NCI-H128 (cell line): Measurements from ENCODE around the gene AFG3L2.

Source experiments
- DNase-seq: peaks from one replicate; lab custom pipeline; 2025; ENCODE audit not compliant: unreplicated experiment; lab: John Stamatoyannopoulos, UW

The AFG3L2 gene

GRCh38 chr18:12326711-12327460, 50.1 kb downstream of the AFG3L2 start:
- no peak for DNase-seq

DNA sequence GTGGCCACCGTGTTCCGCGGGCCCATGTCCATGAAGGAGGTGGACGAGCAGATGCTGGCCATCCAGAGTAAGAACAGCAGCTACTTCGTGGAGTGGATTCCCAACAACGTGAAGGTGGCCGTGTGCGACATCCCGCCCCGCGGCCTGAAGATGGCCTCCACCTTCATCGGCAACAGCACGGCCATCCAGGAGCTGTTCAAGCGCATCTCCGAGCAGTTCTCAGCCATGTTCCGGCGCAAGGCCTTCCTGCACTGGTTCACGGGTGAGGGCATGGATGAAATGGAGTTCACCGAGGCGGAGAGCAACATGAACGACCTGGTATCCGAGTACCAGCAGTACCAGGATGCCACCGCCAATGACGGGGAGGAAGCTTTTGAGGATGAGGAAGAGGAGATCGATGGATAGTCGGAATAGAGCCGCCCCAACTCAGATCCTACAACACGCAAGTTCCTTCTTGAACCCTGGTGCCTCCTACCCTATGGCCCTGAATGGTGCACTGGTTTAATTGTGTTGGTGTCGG, 51.2 kb downstream of the AFG3L2 start:
- no peak for DNase-seq

DNA sequence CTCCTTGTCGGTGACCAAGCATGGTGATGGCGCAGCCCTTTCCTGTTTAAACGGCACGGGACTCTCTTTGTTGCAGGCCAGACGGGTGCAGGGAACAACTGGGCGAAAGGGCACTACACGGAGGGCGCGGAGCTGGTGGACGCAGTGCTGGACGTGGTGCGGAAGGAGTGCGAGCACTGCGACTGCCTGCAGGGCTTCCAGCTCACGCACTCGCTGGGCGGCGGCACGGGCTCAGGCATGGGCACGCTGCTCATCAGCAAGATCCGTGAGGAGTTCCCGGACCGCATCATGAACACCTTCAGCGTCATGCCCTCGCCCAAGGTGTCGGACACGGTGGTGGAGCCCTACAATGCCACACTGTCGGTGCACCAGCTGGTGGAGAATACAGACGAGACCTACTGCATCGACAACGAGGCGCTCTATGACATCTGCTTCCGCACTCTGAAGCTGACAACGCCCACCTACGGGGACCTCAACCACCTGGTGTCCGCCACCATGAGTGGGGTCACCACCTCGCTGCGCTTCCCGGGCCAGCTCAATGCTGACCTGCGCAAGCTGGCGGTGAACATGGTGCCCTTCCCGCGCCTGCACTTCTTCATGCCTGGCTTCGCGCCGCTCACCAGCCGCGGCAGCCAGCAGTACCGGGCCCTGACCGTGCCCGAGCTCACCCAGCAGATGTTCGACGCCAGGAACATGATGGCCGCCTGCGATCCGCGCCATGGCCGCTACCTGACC, 51.9 kb downstream of the AFG3L2 start:
- DNase-seq = no peak

- DNase-seq = no peak
These were observed 55.7 kb downstream of the AFG3L2 start for GRCh38 chr18:12321333-12321732.

DNA sequence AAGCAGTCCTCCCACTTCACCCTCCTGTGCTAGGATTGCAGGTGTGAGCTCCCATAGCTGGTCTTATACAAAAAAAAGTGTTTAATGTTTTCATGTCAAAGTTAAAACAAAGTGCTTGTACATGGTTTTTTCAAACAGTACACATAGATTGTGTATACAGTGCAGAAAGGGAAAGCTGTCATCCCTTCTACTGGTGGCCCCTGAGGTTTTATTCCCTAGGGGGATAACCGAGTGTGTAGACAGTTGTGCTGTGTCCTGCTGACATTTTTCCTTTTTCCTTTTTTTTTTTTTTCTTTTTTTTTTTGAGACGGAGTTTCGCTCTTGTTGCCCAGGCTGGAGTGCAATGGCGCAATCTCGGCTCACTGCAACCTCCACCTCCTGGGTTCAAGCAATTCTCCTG, 58.2 kb downstream of the AFG3L2 start:
- no peak for DNase-seq

DNA sequence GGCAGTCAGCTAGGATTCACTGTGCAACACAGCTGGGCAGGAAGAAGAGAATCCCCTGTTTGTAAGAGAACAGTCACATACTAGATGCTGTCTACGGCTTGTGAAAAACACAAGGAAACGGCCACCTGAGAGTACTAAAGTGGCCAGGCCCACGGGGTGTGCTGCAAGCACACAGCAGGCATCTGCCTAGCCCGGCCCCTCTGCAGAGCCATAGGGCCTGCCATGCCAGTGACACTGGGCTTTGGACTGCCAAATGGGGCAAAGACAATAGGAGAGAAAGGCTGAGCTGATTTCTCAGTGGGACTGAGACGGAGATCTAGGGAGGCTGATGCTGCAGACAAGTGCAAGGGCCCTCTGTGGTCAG, 58.7 kb downstream of the AFG3L2 start:
- DNase-seq = no peak

DNA sequence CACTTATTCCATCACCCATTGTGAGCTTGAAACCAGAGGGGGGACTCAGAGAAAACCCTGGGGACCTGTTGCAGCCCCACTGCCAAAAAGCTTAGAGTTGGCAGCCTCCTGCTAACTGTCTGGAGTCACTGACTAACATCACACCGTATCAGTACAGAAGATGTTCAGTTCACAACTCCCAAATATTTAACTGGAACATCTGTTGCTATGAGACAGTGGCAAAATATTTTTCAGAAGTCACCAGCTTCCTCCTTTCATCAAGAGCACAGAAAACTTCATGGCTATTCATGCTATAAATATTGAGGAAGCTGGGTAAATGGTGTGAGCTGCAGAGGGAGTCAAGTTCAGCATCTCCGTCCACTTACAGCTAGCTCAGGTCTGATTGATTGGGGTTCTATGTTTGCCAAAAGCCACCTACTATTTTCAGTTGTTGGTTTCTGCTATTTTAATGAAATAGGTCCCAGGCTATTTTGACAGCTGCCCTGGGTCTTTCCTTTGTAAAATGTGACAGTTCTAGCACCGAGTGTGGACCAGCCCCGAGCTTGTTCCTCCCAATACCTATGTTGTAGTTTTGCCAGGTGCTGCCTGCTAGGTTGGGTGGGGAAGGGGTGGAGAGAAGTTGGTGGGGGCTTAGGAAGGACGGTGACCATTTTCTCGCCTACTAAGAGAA, 59.2 kb downstream of the AFG3L2 start:
- no peak for DNase-seq

DNA sequence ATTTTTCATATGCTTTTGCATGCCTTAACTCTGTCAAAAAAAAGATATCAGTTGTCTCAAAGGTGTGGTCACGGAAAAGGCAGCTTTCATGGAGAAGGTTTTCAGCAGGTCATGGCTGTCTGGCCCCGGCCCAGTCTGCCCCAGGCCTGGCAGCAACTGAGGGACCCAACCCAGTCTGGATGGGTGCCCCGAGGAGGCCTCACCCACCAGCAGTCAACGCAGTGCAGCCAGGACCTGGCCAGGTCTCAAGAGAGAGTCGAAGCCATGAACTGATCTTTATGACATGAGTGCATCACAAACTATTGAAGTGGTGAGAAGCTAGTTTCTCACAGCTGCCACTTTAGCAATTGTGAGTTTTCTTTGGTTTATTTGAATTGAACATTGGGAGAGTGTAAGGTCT, 61.1 kb downstream of the AFG3L2 start:
- no peak for DNase-seq

GRCh38 chr18:12315490-12315889, 61.5 kb downstream of the AFG3L2 start:
- no peak for DNase-seq

GRCh38 chr18:12314591-12315305, 62.3 kb downstream of the AFG3L2 start:
- no peak for DNase-seq

DNA sequence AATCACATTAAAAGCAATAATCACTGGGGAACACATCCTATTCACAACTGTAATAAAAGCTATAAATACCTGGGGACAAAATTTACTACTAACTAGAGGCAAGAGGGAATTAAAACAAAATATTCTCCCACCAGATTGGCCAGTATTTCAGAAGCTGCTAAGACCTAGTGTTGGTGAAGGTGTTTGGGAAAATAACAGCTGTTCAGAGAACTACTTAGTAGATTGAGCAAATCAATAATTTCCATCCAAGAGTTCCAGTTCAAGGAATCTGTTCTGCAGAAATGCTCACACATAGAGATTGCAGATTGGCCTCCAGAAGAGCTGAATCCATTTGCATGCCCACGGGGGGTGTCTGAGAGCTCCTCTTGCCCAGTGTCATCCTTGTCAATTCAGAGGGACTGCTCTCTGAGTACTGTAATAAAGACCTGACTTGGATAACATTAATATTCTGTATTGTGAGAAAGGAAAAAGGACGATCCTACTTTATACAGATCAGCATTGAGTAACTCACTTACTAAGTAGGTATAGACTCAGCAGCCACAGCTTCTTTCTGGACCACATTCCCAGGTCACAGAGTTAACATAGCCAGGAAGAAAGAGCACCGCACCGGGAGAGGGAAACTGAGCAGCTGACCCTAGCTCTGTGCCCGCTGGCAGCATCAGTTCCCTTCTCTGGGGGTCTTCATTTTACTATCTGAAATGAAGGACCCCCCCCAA, 63.3 kb downstream of the AFG3L2 start:
- no peak for DNase-seq

GRCh38 chr18:12312976-12313375, 64.1 kb downstream of the AFG3L2 start:
- DNase-seq = no peak

DNA sequence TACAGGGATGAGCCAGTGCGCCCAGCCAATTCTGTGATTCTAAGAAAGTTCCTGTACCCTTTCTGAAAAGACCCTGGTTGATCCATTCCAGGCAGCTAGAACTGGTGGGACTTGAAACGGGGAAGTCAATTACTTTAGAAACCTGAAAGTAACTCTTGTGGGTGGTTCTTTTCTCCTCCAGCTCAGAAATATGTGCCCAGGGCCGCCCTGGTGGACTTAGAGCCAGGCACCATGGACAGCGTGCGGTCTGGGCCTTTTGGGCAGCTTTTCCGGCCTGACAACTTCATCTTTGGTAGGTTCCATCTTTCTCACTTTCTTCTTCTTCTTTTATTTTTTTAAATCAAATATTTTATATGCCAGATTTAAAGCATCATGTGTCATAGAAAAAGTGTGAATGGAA, 66.3 kb downstream of the AFG3L2 start:
- no peak for DNase-seq

DNA sequence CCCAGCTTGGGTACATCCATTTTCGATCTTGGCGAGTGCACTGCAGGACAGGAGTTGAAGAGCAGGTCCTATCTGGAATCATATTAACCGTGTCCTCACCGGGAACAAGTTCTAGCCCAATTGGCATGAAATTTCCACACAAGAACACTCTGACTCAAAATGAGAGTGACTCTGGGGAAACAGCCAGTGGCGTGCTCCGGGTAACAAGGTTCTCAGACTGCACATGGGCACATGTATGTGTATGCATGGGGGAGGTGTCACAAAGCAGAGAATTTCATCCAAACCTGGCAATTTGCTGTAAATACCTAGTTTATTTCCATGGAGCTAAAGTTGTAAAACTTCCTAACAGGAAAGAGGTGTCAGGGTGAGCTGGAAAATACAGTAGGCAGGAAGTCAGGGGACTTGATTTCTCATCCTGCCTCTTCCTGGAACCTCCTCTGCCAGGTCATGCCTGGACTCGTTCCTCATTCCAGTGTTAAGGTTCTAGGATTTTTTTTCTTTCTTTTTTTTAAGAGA, 67.3 kb downstream of the AFG3L2 start:
- no peak for DNase-seq

- DNase-seq = no peak
These were observed 68.5 kb downstream of the AFG3L2 start for GRCh38 chr18:12308386-12309100.

- DNase-seq = no peak
These were observed 69.2 kb downstream of the AFG3L2 start, which contains the start of gene TUBB6 for GRCh38 chr18:12307701-12308385. TUBB6 (plus strand) TSS chr18:12308241; CDS start chr18:12308293, 52 bp downstream.

DNA sequence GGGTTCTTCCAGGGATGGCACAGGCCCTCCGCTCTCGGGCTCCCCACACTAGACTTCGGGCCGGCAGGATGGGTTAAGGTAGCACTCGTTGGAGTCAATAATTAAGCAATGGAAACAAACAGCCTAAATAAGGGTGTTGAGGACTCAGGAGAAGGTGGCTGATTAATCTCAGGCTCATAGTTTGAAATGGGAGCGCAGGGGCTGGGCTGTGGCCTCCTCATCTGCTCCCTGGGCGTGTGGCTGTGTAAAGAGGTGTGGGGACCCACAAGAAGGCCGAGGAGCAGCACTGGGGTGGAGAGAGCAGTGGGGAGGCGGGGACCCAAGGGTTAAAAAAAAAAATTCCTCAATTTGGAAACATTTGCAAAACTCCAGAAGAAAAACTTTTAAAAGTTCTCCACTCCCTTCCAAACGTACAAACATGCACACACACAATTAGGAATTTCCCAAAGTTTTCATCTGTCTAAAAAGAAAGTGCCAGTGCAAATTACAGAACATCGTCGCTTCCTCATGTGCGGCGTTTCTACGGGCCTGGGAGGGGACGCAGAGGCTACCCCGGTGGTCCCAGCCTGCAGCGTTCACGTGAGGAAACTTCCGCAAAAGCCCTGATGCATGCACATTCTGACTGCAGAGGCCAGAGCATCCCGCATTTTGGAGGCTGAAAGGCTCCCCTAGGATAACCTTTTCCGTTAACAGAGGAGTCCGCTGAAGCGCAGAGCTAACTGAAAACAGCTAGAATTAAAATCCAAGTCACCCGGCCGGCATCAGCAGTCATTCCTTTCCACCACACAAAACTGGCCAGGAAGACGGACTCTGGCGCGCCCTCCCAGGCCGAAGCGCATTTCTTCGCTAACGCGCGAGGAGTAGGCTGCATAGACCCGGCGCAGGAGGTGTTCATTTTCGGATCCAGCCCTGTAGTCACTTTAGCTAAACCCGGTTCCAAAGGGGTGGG, 70.0 kb downstream of the AFG3L2 start:
- no peak for DNase-seq
